ENCODE measurements around the gene SERPINB2. TPM values are rescaled to one million over a fixed set of nuclear protein-coding genes. Genes with fewer than 3 reads are reported as not detected.

SERPINB2 gene
- total RNA-seq, 1 experiment from 2014 or later, result not detected

DNA sequence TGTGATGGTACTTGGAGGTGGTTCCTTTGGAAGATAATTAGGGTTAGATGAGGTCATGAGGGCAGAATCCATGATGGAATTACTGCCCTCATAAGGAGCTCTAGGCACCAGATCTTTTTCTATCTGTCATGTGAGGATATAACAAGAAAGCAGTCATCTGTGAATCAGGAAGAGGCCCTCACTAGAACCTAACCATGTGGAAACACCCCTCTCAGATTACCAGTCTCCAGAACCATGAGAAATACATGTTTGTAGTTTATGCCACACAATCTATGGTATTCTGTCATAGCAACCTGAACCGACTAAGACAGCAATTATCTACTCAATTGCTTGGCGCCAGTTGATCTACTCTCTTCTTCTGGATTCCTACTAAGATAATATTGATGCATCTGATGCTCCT, 17.9 kb downstream of the SERPINB2 start:
- Histone ChIP-seq H3K9ac (ENCODE audit: low read length) (no peak overlapping the region), H2AFZ (ENCODE audit: low read depth, low read length, poor library complexity, severe bottlenecking) (no peak overlapping the region), H3K27me3 (ENCODE audit: insufficient read depth, low read length) (no peaks in the 10 kb centered on the region), H3K9me3 (ENCODE audit: control insufficient read depth in 1 of 2, insufficient read depth in 1 of 2, low read depth in 1 of 2, low read length in 2 of 2) (no peaks in the 10 kb centered on the region), H3K4me1 (ENCODE audit: control insufficient read depth in 1 of 2, insufficient read depth in 2 of 2, low read length in 2 of 2) (no peaks in the 10 kb centered on the region), H3K4me2 (ENCODE audit: low read length) (no peak overlapping the region), H3K36me3 (ENCODE audit: control insufficient read depth in 1 of 2, insufficient read depth in 2 of 2, low read length in 2 of 2) (no peaks in the 10 kb centered on the region), H3K27ac (ENCODE audit: low read depth, low read length) (no peak overlapping the region), H3K79me2 (ENCODE audit: insufficient read depth, low read length) (no peaks in the 10 kb centered on the region), H3K9me2 (ENCODE audit: insufficient read depth) (no peaks in the 10 kb centered on the region), H3K4me3 (replicated peaks in 1 of 2; ENCODE audit: low read depth in 1 of 2, low read length in 2 of 2) (no peak overlapping the region), H4K20me1 (ENCODE audit: insufficient read depth) (no peaks in the 10 kb centered on the region)
- ATAC-seq (no peak), DNase-seq (ENCODE audit: low read depth, low spot score) (no peak)
- no TSS peak for BruUV-seq (replicated peaks)
- intact Hi-C loops (cut with micrococcal nuclease), result no loop called here
- ChIA-PET CTCF (no interaction called here), POLR2A (no interaction called here), RAD21 (ENCODE audit: low non-redundant PET in 1 of 2, low total read pairs in 2 of 2, uncharacterized antibody in 2 of 2, unreplicated experiment in 2 of 2) (no interaction called here)
- TF ChIP-seq JUND (IDR thresholded peaks at IDR 0.05), result no peak
- no peak for TF ChIP-seq ZFX (IDR thresholded peaks at IDR 0.05)
- TF ChIP-seq REST (IDR thresholded peaks at IDR 0.05; ENCODE audit: low read depth), result no peak
- TF ChIP-seq ZNF274 (IDR thresholded peaks at IDR 0.05; ENCODE audit: low read depth, low read length), result no peak
- TF ChIP-seq SIN3A (IDR thresholded peaks at IDR 0.05; ENCODE audit: low read depth), result no peak
- TF ChIP-seq ELF1 (IDR thresholded peaks at IDR 0.05; ENCODE audit: borderline replicate concordance, low read depth), result no peak
- no peak for TF ChIP-seq CEBPB (IDR thresholded peaks at IDR 0.05; ENCODE audit: low read depth)
- no peak for TF ChIP-seq MAX (IDR thresholded peaks at IDR 0.05)
- TF ChIP-seq, protein P1, sequence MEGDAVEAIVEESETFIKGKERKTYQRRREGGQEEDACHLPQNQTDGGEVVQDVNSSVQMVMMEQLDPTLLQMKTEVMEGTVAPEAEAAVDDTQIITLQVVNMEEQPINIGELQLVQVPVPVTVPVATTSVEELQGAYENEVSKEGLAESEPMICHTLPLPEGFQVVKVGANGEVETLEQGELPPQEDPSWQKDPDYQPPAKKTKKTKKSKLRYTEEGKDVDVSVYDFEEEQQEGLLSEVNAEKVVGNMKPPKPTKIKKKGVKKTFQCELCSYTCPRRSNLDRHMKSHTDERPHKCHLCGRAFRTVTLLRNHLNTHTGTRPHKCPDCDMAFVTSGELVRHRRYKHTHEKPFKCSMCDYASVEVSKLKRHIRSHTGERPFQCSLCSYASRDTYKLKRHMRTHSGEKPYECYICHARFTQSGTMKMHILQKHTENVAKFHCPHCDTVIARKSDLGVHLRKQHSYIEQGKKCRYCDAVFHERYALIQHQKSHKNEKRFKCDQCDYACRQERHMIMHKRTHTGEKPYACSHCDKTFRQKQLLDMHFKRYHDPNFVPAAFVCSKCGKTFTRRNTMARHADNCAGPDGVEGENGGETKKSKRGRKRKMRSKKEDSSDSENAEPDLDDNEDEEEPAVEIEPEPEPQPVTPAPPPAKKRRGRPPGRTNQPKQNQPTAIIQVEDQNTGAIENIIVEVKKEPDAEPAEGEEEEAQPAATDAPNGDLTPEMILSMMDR (IDR thresholded peaks at IDR 0.05 in 2 of 3, conservative IDR thresholded peaks at IDR 0.05 in 1 of 3; ENCODE audit: borderline replicate concordance in 1 of 3, insufficient read depth in 1 of 3, low read depth in 2 of 3, low read length in 2 of 3), result no peak
- TF ChIP-seq POLR2A (IDR thresholded peaks at IDR 0.05; ENCODE audit: borderline replicate concordance, extremely low read depth, insufficient read depth, insufficient read length), result no peak
- no peak for TF ChIP-seq RAD21 (IDR thresholded peaks at IDR 0.05; ENCODE audit: low read depth)
- TF ChIP-seq EZH2 (IDR thresholded peaks at IDR 0.05), result no peak
- TF ChIP-seq, protein P2, sequence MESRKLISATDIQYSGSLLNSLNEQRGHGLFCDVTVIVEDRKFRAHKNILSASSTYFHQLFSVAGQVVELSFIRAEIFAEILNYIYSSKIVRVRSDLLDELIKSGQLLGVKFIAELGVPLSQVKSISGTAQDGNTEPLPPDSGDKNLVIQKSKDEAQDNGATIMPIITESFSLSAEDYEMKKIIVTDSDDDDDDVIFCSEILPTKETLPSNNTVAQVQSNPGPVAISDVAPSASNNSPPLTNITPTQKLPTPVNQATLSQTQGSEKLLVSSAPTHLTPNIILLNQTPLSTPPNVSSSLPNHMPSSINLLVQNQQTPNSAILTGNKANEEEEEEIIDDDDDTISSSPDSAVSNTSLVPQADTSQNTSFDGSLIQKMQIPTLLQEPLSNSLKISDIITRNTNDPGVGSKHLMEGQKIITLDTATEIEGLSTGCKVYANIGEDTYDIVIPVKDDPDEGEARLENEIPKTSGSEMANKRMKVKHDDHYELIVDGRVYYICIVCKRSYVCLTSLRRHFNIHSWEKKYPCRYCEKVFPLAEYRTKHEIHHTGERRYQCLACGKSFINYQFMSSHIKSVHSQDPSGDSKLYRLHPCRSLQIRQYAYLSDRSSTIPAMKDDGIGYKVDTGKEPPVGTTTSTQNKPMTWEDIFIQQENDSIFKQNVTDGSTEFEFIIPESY (IDR thresholded peaks at IDR 0.05; ENCODE audit: extremely low read depth, insufficient replicate concordance, low read length), result no peak
- no peak for TF ChIP-seq TCF7L2 (IDR thresholded peaks at IDR 0.05; ENCODE audit: borderline replicate concordance, extremely low read depth, insufficient read depth, insufficient read length)
- TF ChIP-seq POLR2AphosphoS5 (IDR thresholded peaks at IDR 0.05; ENCODE audit: low read depth, low read length), result no peak
- TF ChIP-seq SRF (IDR thresholded peaks at IDR 0.05; ENCODE audit: low read depth), result no peak
